ENCODE measurements around the gene PAIP2B. TPM values are rescaled to one million over a fixed set of nuclear protein-coding genes. Genes with fewer than 3 reads are reported as not detected.
"Not testable (repeated sequence)": the region's sequence is repeated elsewhere in the genome, so short reads cannot be mapped to it uniquely, and the experiment has no call there.

Gene PAIP2B
- polyA plus RNA-seq, 1 donor: 4.1 TPM

DNA sequence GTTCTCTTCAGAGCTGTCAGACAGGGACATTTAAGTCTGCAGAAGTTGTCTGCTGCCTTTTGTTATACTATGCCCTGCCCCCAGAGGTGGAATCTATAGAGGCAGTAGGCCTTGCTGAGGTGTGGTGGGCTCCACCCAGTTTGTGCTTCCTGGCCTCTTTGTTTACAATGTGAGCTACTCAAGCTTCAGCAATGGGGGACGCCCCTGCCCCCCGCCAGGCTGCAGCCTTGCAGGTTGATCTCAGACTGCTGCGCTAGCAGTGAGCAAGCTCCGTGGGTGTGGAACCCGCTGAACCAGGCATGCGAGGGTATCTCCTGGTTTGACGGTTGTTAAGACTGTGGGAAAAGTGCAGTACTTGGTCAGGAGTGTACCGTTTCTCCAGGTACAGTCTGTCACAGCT is 24.0 kb upstream of the PAIP2B start:
- no peak overlapping the region for H3K27ac ChIP-seq (ENCODE audit: low read length)
- H3K4me1 ChIP-seq (ENCODE audit: control insufficient read depth, insufficient read depth, low read length): no peaks in the 10 kb centered on the region
- DNase-seq: no peak
- no peaks in the 10 kb centered on the region for H3K36me3 ChIP-seq (ENCODE audit: control insufficient read depth, insufficient read depth, low read length)
- no CpG with 5 or more reads among the region's 8 CpGs for WGBS (ENCODE audit: insufficient coverage, low lambda C conversion rate)
- no peaks in the 10 kb centered on the region for H3K27me3 ChIP-seq (ENCODE audit: control insufficient read depth, insufficient read depth, low read length)
- H3K9me3 ChIP-seq (ENCODE audit: control insufficient read depth, low read depth, low read length): no peaks in the 10 kb centered on the region
- H3K4me3 ChIP-seq (ENCODE audit: low read length): no peak overlapping the region

DNA sequence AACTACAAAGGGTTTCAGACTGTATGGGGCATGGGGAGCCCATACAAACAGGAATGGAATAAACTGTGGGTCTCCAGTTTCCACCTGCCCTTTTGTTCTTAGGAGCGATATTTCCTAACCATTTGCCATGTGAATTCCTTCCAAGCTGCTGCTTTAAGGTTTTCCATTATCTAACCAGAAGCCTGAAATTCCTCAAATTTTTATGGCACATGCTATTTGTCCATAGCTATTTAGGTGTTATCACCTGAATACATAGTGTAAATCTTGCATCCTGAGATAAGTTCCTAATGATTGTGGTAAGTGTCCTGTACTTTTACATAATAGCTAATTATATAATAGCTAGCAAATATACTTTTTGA is 17.4 kb upstream of the PAIP2B start:
- WGBS (ENCODE audit: insufficient coverage, low lambda C conversion rate): no CpG with 5 or more reads among the region's 1 CpG
- H3K27ac ChIP-seq (ENCODE audit: low read length): no peak overlapping the region
- no peak for DNase-seq
- no peaks in the 10 kb centered on the region for H3K4me1 ChIP-seq (ENCODE audit: control insufficient read depth, insufficient read depth, low read length)
- H3K4me3 ChIP-seq (ENCODE audit: low read length): no peak overlapping the region
- H3K27me3 ChIP-seq (ENCODE audit: control insufficient read depth, insufficient read depth, low read length): peaks cover 23% of the 10 kb centered on the region
- H3K9me3 ChIP-seq (ENCODE audit: control insufficient read depth, low read depth, low read length): no peaks in the 10 kb centered on the region
- no peaks in the 10 kb centered on the region for H3K36me3 ChIP-seq (ENCODE audit: control insufficient read depth, insufficient read depth, low read length)

DNA sequence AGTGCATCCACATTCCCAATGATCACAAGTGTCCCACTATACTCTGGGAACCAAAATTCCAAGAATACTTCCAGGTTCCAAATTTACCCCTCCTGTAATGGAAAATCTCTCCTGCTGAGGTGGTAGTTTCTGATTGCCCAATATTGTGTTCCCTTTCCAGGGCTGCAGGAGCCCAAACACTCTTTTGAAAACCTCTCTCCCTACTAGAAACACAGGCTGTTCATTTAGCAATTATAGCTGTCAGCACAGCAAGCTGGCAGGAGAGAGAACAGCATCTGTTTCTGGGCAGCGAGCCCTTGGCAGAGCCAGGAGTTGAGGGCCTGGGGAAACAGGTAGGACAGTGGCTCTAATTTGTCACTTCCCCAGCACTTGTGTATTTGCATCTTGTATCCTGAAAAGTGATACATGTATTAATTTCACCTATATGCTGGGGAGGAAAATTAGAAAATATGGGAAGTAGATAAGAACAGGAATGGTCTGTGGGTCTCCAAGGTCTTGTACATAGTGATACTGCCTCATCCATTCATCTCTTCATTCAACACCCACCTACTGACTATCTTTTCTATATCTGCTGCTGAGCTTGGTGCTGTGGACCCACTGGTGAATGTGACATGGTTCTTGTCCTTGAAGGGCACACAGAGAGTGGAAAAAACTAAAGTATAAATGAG is 16.9 kb upstream of the PAIP2B start:
- Histone ChIP-seq H3K36me3 (ENCODE audit: control insufficient read depth, insufficient read depth, low read length) (no peaks in the 10 kb centered on the region), H3K9me3 (ENCODE audit: control insufficient read depth, low read depth, low read length) (no peaks in the 10 kb centered on the region), H3K4me3 (ENCODE audit: low read length) (no peak overlapping the region), H3K4me1 (ENCODE audit: control insufficient read depth, insufficient read depth, low read length) (no peaks in the 10 kb centered on the region), H3K27ac (ENCODE audit: low read length) (no peak overlapping the region), H3K27me3 (ENCODE audit: control insufficient read depth, insufficient read depth, low read length) (peaks cover 23% of the 10 kb centered on the region)
- DNase-seq: no peak
- no CpG with 5 or more reads among the region's 1 CpG for WGBS (ENCODE audit: insufficient coverage, low lambda C conversion rate)

DNA sequence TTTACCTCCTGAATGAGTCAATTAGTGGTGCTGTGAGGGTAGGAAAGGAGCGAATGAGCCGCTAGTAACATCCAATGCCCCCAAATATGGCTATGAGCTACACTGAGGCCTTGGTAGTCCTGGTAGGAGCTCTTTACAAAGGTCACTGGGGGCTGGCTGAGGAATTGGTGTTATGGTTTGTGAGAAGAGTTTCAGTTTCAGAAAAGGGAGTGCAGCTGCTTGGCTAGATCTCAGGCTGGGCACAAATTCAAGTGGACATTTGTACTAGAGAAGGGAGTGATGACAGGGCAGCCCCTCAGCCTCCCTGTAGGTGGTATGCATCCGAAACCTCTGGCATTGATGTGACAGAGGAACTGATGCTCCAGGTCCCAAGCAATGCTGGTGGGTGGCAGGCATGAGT is 13.9 kb upstream of the PAIP2B start:
- Histone ChIP-seq H3K4me1 (ENCODE audit: control insufficient read depth, insufficient read depth, low read length) (no peaks in the 10 kb centered on the region), H3K27ac (ENCODE audit: low read length) (no peak overlapping the region)

DNA sequence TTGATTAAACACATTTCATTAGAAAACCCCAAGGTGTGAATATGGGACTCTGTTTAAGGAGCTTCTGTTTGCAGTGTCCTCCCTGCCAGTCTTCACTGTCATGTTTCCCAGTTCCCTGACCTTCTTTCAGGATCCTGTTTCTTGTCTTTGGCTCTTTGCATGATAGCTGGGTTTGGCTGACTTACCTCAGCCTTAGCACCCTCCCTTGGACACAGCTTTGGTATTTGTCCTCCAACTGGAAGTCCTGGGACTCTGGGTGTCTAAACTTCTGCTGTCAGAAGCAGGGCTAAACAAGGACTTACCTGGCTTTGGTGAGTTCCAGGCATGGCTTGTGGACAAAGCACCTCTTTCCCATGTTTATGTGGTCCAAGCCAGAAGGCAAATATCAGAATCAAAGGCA is 11.2 kb upstream of the PAIP2B start:
- Histone ChIP-seq H3K27me3 (ENCODE audit: control insufficient read depth, insufficient read depth, low read length) (peaks cover 25% of the 10 kb centered on the region), H3K4me3 (ENCODE audit: low read length) (no peak overlapping the region), H3K27ac (ENCODE audit: low read length) (no peak overlapping the region), H3K4me1 (ENCODE audit: control insufficient read depth, insufficient read depth, low read length) (no peaks in the 10 kb centered on the region), H3K36me3 (ENCODE audit: control insufficient read depth, insufficient read depth, low read length) (no peaks in the 10 kb centered on the region), H3K9me3 (ENCODE audit: control insufficient read depth, low read depth, low read length) (no peaks in the 10 kb centered on the region)
- DNase-seq: no peak

More for the DNA sequence above, 13.9 kb upstream of the PAIP2B start:
- WGBS (ENCODE audit: insufficient coverage, low lambda C conversion rate): no CpG with 5 or more reads among the region's 3 CpGs
- peaks cover 28% of the 10 kb centered on the region for H3K27me3 ChIP-seq (ENCODE audit: control insufficient read depth, insufficient read depth, low read length)
- DNase-seq: no peak
- no peaks in the 10 kb centered on the region for H3K36me3 ChIP-seq (ENCODE audit: control insufficient read depth, insufficient read depth, low read length)
- H3K4me3 ChIP-seq (ENCODE audit: low read length): no peak overlapping the region
- H3K9me3 ChIP-seq (ENCODE audit: control insufficient read depth, low read depth, low read length): no peaks in the 10 kb centered on the region

DNA sequence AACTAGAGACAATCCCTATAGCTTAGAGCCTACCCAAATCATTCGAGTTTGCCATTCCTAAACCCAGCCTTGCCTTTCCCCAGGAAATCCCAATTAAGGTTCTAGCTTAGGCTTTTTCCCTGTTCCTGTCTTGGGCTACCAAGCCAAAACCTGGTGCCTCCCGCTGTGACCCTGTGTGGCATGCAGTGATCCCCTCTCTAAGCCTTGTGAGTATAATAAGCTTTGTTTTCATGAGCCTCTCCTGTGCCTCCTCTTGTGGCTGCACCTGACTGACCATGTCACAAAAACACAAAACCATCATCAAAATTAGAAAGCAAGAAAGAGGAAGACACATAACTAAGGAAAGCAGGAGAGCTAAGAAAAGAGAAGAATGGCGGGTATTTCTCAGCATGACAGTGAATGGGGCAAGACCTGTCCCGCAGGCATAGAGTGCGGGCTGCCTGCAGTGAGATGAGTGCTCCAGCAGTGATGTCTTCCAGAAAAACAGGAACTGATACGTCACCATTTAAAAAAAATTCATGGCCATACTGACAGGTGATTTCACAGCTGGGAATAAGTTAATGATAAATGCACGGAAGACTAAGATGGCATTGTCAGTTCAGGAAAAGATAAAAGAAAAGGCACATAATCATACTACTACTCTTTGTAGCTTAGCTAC is 9.2 kb upstream of the PAIP2B start:
- Histone ChIP-seq H3K27ac (ENCODE audit: low read length) (no peak overlapping the region), H3K9me3 (ENCODE audit: control insufficient read depth, low read depth, low read length) (peaks cover 2% of the 10 kb centered on the region), H3K4me3 (ENCODE audit: low read length) (no peak overlapping the region), H3K36me3 (ENCODE audit: control insufficient read depth, insufficient read depth, low read length) (no peaks in the 10 kb centered on the region), H3K27me3 (ENCODE audit: control insufficient read depth, insufficient read depth, low read length) (peaks cover 19% of the 10 kb centered on the region), H3K4me1 (ENCODE audit: control insufficient read depth, insufficient read depth, low read length) (no peaks in the 10 kb centered on the region)
- peak in 1 of 2 donors; percentile 15 for DNase-seq
- no CpG with 5 or more reads among the region's 7 CpGs for WGBS (ENCODE audit: insufficient coverage, low lambda C conversion rate)

DNA sequence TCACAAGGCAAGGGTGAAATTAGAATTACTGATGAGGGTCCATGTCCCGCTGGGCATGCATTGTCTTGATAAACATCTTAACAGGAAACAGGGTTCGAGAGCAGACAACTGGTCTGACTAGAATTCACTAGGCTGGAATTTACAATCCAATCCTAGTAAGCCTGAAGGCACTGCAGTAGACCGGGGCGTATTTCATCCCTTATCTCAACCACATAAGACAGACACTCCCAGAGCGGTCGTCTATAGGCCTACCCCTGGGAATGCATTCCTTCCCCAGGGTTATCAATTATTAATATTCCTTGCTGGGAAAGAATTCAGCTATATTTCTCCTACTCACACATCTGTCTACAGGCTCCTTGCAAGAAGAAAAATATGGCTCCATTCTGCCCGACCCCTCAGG is 6.2 kb upstream of the PAIP2B start:
- H3K27me3 ChIP-seq (ENCODE audit: control insufficient read depth, insufficient read depth, low read length); H3K4me3 ChIP-seq (ENCODE audit: low read length); H3K9me3 ChIP-seq (ENCODE audit: control insufficient read depth, low read depth, low read length); H3K4me1 ChIP-seq (ENCODE audit: control insufficient read depth, insufficient read depth, low read length); DNase-seq; H3K36me3 ChIP-seq (ENCODE audit: control insufficient read depth, insufficient read depth, low read length); H3K27ac ChIP-seq (ENCODE audit: low read length): not testable (repeated sequence)
- no CpG with 5 or more reads among the region's 7 CpGs for WGBS (ENCODE audit: insufficient coverage, low lambda C conversion rate)

DNA sequence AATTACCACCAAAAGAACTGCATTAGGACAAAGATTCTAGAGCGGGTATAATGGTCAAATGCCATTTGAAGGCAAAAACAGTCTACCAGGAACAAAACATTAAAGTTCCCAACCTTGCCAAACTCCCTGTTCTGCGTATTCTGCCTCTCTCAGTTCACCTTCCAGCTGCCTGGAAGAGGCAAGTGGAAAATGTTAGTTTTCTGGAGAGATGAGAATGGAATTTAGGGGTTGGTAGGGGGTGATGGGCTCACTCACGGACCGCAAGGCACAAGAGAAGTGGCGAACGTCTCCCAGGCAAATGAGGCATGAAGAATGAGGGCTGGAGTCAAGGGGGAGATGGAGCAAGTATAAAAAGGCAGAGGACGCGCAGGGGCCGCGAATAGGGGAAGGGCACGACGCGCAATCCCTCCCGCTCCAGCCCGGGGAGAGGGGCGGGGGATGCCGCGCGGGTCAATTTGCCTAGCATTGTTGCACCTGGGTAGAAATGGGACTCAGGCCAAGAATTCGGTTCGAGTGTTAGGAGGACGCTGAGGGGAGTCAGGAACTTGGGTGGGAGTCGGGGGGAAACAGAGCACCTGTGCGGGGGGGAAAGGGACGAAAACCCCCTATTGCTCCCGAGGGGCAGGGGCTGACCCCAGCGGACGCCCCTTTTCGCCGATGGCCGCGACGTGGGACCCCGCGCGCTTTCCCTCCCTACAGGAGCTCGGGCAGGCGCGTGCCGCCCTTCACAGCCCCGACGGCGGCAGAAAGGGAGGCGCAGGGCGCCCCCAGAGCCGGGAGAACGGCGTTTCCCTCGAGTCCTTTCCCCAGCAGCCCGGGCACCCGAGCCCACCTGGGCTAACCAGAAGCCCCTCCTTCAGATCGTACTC is 573 bp downstream of the PAIP2B start:
- H3K4me1 ChIP-seq (ENCODE audit: control insufficient read depth, insufficient read depth, low read length): no peaks in the 10 kb centered on the region
- no peaks in the 10 kb centered on the region for H3K36me3 ChIP-seq (ENCODE audit: control insufficient read depth, insufficient read depth, low read length)
- peak overlapping the region; percentile 70 for H3K27ac ChIP-seq (ENCODE audit: low read length)
- peak; percentile 13 to 44 for DNase-seq
- H3K27me3 ChIP-seq (ENCODE audit: control insufficient read depth, insufficient read depth, low read length): no peaks in the 10 kb centered on the region
- peak overlapping the region; percentile 80 for H3K4me3 ChIP-seq (ENCODE audit: low read length)
- no CpG with 5 or more reads among the region's 52 CpGs for WGBS (ENCODE audit: insufficient coverage, low lambda C conversion rate)
- H3K9me3 ChIP-seq (ENCODE audit: control insufficient read depth, low read depth, low read length): no peaks in the 10 kb centered on the region

DNA sequence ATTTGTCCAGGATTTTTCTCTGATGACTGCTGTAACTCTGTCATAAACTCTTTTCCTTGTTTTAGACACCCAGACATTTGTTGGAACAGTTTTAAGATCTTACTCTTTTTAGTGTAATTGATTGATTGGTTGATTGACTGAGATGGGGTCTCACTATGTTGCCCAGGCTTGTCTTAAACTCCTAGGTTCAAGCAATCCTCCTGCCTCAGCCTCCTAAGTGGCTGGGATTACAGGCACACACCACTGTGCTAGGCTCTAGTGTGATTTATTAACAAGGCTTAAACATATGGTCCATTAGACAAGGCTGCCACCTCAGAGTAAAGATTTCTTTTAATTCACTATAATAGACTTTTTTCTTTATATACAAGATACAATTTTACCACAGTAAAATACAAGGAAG is 2.0 kb downstream of the PAIP2B start:
- no peak overlapping the region for H3K27ac ChIP-seq (ENCODE audit: low read length)
- H3K4me3 ChIP-seq (ENCODE audit: low read length): no peak overlapping the region

DNA sequence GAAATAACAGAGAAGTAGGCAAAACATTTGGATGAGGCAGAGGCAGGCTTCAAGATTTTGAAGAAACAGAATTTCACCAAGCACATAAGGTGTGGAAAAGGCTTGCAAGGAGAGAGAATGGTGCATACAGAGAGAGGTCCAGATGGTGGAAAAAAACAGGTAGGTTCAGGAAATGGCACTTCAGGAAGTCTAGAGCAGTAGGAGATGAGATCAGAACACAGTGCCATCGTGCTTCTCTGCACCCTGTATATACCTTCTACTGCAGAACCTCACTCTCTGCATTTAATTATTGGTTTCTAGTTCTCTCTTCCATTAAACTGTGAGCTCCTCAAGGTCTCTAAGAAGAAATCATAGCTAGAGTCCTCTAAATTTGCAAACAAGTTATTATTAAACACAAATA is 2.4 kb downstream of the PAIP2B start:
- no CpG with 5 or more reads among the region's 1 CpG for WGBS (ENCODE audit: insufficient coverage, low lambda C conversion rate)

More for the DNA sequence above, 2.0 kb downstream of the PAIP2B start:
- no peak for DNase-seq
- no peaks in the 10 kb centered on the region for H3K27me3 ChIP-seq (ENCODE audit: control insufficient read depth, insufficient read depth, low read length)
- H3K9me3 ChIP-seq (ENCODE audit: control insufficient read depth, low read depth, low read length): no peaks in the 10 kb centered on the region
- H3K4me1 ChIP-seq (ENCODE audit: control insufficient read depth, insufficient read depth, low read length): no peaks in the 10 kb centered on the region
- no peaks in the 10 kb centered on the region for H3K36me3 ChIP-seq (ENCODE audit: control insufficient read depth, insufficient read depth, low read length)

More for the DNA sequence above, 2.4 kb downstream of the PAIP2B start:
- no peaks in the 10 kb centered on the region for H3K27me3 ChIP-seq (ENCODE audit: control insufficient read depth, insufficient read depth, low read length)
- H3K9me3 ChIP-seq (ENCODE audit: control insufficient read depth, low read depth, low read length): no peaks in the 10 kb centered on the region
- no peaks in the 10 kb centered on the region for H3K36me3 ChIP-seq (ENCODE audit: control insufficient read depth, insufficient read depth, low read length)
- no peak overlapping the region for H3K4me3 ChIP-seq (ENCODE audit: low read length)
- no peak for DNase-seq
- no peak overlapping the region for H3K27ac ChIP-seq (ENCODE audit: low read length)
- H3K4me1 ChIP-seq (ENCODE audit: control insufficient read depth, insufficient read depth, low read length): no peaks in the 10 kb centered on the region

All from large intestine (tissue), 3 donors.